MCF 10A (cell line): ENCODE measurements around the gene RAB31. TPM values are rescaled to one million over a fixed set of nuclear protein-coding genes. Genes with fewer than 3 reads are reported as not detected.
A peak's percentile ranks its signal among the peaks of the same experiment; 100 is the strongest.

ENCODE experiments used
- BruUV-seq: library from RNA; stranded (reverse); fragments of 400-500 nt; replicated peaks from 2 replicates; lab custom pipeline; 2021; lab: Mats Ljungman, UMichigan
- CTCF ChIA-PET: fragments of 300-600 bp; sonication (Branson Sonifier 250); formaldehyde crosslinking; extraction: SDS; loops from one replicate; lab custom pipeline; 2021; ENCODE audit warnings: antibody characterized with exemption, inconsistent platforms; lab: Yijun Ruan, JAX
- POLR2A ChIA-PET: fragments of 300-600, 350-650 bp; sonication (Branson Sonifier 250); formaldehyde crosslinking; extraction: SDS; loops from one replicate; lab custom pipeline; 2020; ENCODE audit warnings: antibody characterized with exemption, inconsistent platforms; lab: Yijun Ruan, JAX
- DNase-seq: peaks from one replicate; pipeline ENCODE4 v3.0.0-alpha.2; 2018; ENCODE audit not compliant: unreplicated experiment
- H3K27ac Mint-ChIP-seq: one replicate; pipeline ENCODE4 v1.8.0; 2022; ENCODE audit warnings: mild to moderate bottlenecking, low read depth, mixed read lengths; ENCODE audit not compliant: unreplicated experiment
- H3K27me3 Mint-ChIP-seq: one replicate; pipeline ENCODE4 v1.8.0; 2022; ENCODE audit warnings: mixed read lengths; ENCODE audit not compliant: insufficient read depth, unreplicated experiment
- H3K36me3 Mint-ChIP-seq: one replicate; pipeline ENCODE4 v1.8.0; 2022; ENCODE audit warnings: mild to moderate bottlenecking, moderate library complexity, mixed read lengths; ENCODE audit not compliant: insufficient read depth, unreplicated experiment
- H3K4me1 Mint-ChIP-seq: one replicate; pipeline ENCODE4 v1.8.0; 2022; ENCODE audit warnings: mixed read lengths; ENCODE audit not compliant: insufficient read depth, unreplicated experiment
- H3K4me3 Mint-ChIP-seq: one replicate; pipeline ENCODE4 v1.8.0; 2022; ENCODE audit warnings: mild to moderate bottlenecking, moderate library complexity, mixed read lengths; ENCODE audit not compliant: unreplicated experiment
- H3K9me3 Mint-ChIP-seq: one replicate; pipeline ENCODE4 v1.8.0; 2022; ENCODE audit warnings: mixed read lengths; ENCODE audit not compliant: unreplicated experiment
- intact Hi-C: fragments of 100-400 bp; cut with micrococcal nuclease; formaldehyde crosslinking; loops from 2 replicates; pipeline ENCODE4 v1.14.1; 2022
- total RNA-seq: library from RNA; stranded (reverse); gene quantifications from 2 replicates; pipeline ENCODE4 v1.2.3, GENCODE V29; 2022
- TF ChIP-seq, protein P1 (sequence below): fragments of 200-600 bp; IDR thresholded peaks from one replicate; pipeline ENCODE4 v1.8.0; 2022; ENCODE audit warnings: antibody characterized with exemption, mild to moderate bottlenecking; ENCODE audit not compliant: unreplicated experiment

The RAB31 gene
- total RNA-seq, 1 experiment from 2014 or later: 6.1 TPM

DNA sequence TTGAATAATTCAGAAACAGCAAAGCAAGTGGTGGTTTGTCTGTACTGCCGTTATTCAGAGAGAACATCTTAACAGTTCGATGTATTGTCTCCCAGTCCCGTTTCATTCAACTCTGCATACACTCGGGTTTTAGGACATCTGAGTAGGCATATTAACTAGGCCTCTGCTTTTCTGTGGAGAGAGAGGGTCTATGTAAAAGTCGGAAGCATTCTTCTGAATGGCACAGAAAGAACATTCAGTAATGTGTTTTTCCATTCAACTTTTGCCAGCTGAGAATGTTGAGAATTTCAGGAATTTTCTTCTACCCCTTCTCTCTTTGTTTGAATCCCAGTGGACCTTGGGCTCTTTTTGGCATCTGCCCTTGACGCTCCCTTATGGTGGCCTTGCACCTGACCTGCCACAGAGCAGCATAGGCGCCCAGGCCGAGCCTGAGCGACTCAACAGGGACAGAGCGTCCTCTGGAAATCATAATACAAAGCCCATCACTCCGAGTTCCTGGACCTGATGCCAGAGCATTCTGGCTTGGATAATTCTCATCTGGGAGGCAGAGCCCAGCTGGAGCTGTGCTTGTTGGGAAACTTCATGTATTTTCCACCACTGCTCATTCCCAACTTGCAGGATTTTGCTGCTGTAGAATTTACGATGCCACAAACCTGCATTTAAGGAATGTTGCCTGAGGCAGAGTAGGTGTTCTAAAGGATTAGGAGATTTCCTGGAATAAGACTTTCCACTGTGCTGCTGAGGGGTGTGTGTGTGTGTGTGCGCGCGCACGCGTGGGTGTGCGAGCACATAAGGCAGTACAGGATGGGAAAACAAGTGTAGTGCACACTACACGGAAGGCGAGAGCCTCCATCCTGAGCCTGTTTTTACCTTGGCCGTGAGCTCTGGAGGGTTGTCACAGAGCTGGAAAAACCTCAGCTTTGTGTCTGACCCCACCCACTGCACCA is 100.5 kb downstream of the RAB31 start:
- H3K4me1 Mint-ChIP-seq: peaks cover 8% of the 10 kb centered on the region
- ChIA-PET POLR2A (interaction anchor here (0.7 to 1.2 kb wide), 4 partner anchors 16 to 118 kb away, joined by 3 to 6 read pairs (median 4); partner anchors contain the start of gene VAPA), CTCF (interaction anchor here (0.6 to 1.2 kb wide), 3 partner anchors 9 to 142 kb away, joined by 3 to 4 read pairs (median 3); no protein-coding TSS in a partner anchor)
- intact Hi-C loops: no loop called here
- DNase-seq: peak; percentile 54
- no peaks in the 10 kb centered on the region for H3K36me3 Mint-ChIP-seq
- H3K4me3 Mint-ChIP-seq: peak overlapping the region; percentile 35
- H3K27me3 Mint-ChIP-seq: no peaks in the 10 kb centered on the region
- H3K9me3 Mint-ChIP-seq: no peaks in the 10 kb centered on the region
- H3K27ac Mint-ChIP-seq: no peak overlapping the region
- TF ChIP-seq, protein P1, sequence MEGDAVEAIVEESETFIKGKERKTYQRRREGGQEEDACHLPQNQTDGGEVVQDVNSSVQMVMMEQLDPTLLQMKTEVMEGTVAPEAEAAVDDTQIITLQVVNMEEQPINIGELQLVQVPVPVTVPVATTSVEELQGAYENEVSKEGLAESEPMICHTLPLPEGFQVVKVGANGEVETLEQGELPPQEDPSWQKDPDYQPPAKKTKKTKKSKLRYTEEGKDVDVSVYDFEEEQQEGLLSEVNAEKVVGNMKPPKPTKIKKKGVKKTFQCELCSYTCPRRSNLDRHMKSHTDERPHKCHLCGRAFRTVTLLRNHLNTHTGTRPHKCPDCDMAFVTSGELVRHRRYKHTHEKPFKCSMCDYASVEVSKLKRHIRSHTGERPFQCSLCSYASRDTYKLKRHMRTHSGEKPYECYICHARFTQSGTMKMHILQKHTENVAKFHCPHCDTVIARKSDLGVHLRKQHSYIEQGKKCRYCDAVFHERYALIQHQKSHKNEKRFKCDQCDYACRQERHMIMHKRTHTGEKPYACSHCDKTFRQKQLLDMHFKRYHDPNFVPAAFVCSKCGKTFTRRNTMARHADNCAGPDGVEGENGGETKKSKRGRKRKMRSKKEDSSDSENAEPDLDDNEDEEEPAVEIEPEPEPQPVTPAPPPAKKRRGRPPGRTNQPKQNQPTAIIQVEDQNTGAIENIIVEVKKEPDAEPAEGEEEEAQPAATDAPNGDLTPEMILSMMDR: no peak
- no TSS peak for BruUV-seq

DNA sequence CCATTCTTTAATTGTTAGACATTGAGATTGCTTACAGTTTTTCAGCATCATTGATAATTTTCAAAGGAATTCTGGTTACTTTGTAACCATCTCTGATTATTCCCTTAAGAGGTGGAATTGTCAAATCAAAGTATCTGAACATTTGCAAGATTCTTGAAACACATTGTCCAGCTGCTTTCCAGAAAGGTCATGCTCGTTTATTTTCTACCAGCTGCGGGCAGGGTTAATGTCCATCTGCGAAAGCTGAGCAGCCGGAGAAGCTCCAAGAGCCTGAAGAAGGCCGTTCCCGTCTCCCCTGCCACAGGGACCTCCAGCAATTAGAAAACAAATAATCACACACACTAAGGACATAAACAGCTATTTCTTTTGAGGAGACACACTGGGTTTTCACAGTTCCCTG is 101.6 kb downstream of the RAB31 start:
- no peak overlapping the region for H3K27ac Mint-ChIP-seq
- TF ChIP-seq, protein P1: no peak
- peaks cover 12% of the 10 kb centered on the region for H3K4me1 Mint-ChIP-seq
- no peaks in the 10 kb centered on the region for H3K27me3 Mint-ChIP-seq
- no peaks in the 10 kb centered on the region for H3K9me3 Mint-ChIP-seq
- ChIA-PET POLR2A (interaction anchor here (0.6 kb wide), 1 partner anchor 15 kb away, joined by 3 read pairs; no protein-coding TSS in a partner anchor), CTCF (interaction anchor here (1.2 kb wide), 1 partner anchor 141 kb away, joined by 4 read pairs; no protein-coding TSS in a partner anchor)
- intact Hi-C loops: no loop called here
- no peaks in the 10 kb centered on the region for H3K36me3 Mint-ChIP-seq
- DNase-seq: no peak
- no peak overlapping the region for H3K4me3 Mint-ChIP-seq
- BruUV-seq: no TSS peak

DNA sequence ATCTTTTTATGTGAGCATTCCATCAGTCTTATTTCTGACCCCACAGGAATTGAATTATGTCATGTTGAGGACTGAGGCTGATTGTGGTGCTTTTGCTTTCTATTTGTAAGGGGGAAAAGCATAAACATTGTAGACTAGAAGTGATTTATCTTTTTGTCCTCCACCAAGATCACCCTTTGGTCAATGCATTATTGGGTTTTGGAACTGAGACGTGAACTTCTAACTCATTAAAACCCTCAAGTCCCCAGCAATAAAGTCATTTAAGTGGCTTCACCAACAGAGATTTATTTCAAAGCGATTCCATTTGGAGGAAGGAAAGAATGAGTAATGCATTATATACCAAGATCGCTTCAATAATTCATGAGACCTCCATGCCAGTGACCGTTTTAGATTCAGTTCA is 102.2 kb downstream of the RAB31 start:
- Mint-ChIP-seq H3K4me3 (no peak overlapping the region), H3K36me3 (no peaks in the 10 kb centered on the region), H3K4me1 (peaks cover 16% of the 10 kb centered on the region), H3K9me3 (no peaks in the 10 kb centered on the region), H3K27me3 (no peaks in the 10 kb centered on the region), H3K27ac (no peak overlapping the region)
- CTCF ChIA-PET: no interaction called here
- POLR2A ChIA-PET: interaction anchor here (0.6 kb wide), 1 partner anchor 14 kb away, joined by 3 read pairs; no protein-coding TSS in a partner anchor
- no peak for DNase-seq
- TF ChIP-seq, protein P1: no peak
- BruUV-seq: no TSS peak
- intact Hi-C loops: no loop called here
